HEK293 (cell line): ENCODE data around the gene CLN5.

Experiments used
- CTCF ChIA-PET: fragments of 350-600 bp; formaldehyde crosslinking; extraction: SDS; loops from one replicate; lab custom pipeline; 2021; ENCODE audit warnings: antibody characterized with exemption; lab: Yijun Ruan, JAX
- POLR2A ChIA-PET: fragments of 300-600 bp; formaldehyde crosslinking; extraction: SDS; loops from one replicate; lab custom pipeline; 2020; ENCODE audit warnings: antibody characterized with exemption, inconsistent platforms; lab: Yijun Ruan, JAX
- H3K27ac ChIP-seq: fragments of 200-500 bp; sonication (Bioruptor generic); 2 replicates; pipeline ENCODE4 v1.5.1; 2014; ENCODE audit warnings: low read depth, low read length, control low read depth, inconsistent platforms; ENCODE audit errors: extremely low read depth
- H3K36me3 ChIP-seq, 2 experiments: fragments of 200-500 bp in 1 of 2; sonication (Bioruptor generic) in 1 of 2; 1 replicate in 1 of 2; 2 replicates in 1 of 2; pipeline ENCODE4 v1.5.1; 2014 to 2017; ENCODE audit warnings: inconsistent platforms in 2 of 2, low read length in 2 of 2; ENCODE audit not compliant: control insufficient read depth in 2 of 2, insufficient read depth in 1 of 2
- H3K4me1 ChIP-seq: fragments of 200-500 bp; sonication (Bioruptor generic); 2 replicates; pipeline ENCODE4 v1.5.1; 2014; ENCODE audit warnings: mild to moderate bottlenecking, low read length, inconsistent platforms; ENCODE audit not compliant: control insufficient read depth, insufficient read depth
- H3K4me3 ChIP-seq: 2 replicates; pipeline ENCODE4 v1.5.1; 2011; ENCODE audit warnings: low read depth, mild to moderate bottlenecking, control low read depth, low read length, moderate library complexity
- H3K9me3 ChIP-seq: fragments of 200-500 bp; sonication (Bioruptor generic); 2 replicates; pipeline ENCODE4 v1.5.1; 2014; ENCODE audit warnings: low read depth, low read length, inconsistent platforms; ENCODE audit not compliant: control insufficient read depth, insufficient read depth
- CTCF ChIP-seq: fragments of 450-650 bp; formaldehyde crosslinking; IDR thresholded peaks from 2 replicates; pipeline ENCODE4 v1.5.1; 2016; ENCODE audit warnings: missing biosample characterization, missing genetic modification characterization
- GLIS1 ChIP-seq: fragments of 450-650 bp; formaldehyde crosslinking; IDR thresholded peaks from 2 replicates; pipeline ENCODE4 v1.5.1; 2016; ENCODE audit warnings: missing biosample characterization, missing genetic modification characterization
- HOXD13 ChIP-seq: sonication (generic); formaldehyde crosslinking; IDR thresholded peaks from 2 replicates; pipeline ENCODE4 v1.8.0; 2022; ENCODE audit warnings: missing genetic modification reagents, borderline replicate concordance
- IKZF3 ChIP-seq: fragments of 450-650 bp; IDR thresholded peaks from 2 replicates; pipeline ENCODE4 v1.5.0; 2018; ENCODE audit warnings: missing biosample characterization, mild to moderate bottlenecking, missing genetic modification characterization, moderate library complexity
- KLF10 ChIP-seq: fragments of 450-650 bp; IDR thresholded peaks from 2 replicates; pipeline ENCODE4 v1.5.1; 2018; ENCODE audit warnings: missing biosample characterization, mild to moderate bottlenecking, missing genetic modification characterization
- PBX3 ChIP-seq: sonication (generic); formaldehyde crosslinking; IDR thresholded peaks from 2 replicates; pipeline ENCODE4 v1.8.1; 2022; ENCODE audit warnings: mild to moderate bottlenecking, moderate library complexity, missing genetic modification reagents
- PRDM4 ChIP-seq: fragments of 450-650 bp; formaldehyde crosslinking; IDR thresholded peaks from 2 replicates; pipeline ENCODE4 v1.5.1; 2017; ENCODE audit warnings: missing biosample characterization, missing genetic modification characterization
- ZBTB8A ChIP-seq: fragments of 450-650 bp; formaldehyde crosslinking; IDR thresholded peaks from 2 replicates; pipeline ENCODE4 v1.5.1; 2016; ENCODE audit warnings: missing biosample characterization, missing genetic modification characterization
- ZEB2 ChIP-seq: fragments of 450-650 bp; formaldehyde crosslinking; IDR thresholded peaks from 2 replicates; pipeline ENCODE4 v1.5.1; 2016; ENCODE audit warnings: missing biosample characterization, missing genetic modification characterization
- ZFHX2 ChIP-seq: fragments of 450-650 bp; formaldehyde crosslinking; conservative IDR thresholded peaks from 2 replicates; pipeline ENCODE4 v1.5.1; 2016; ENCODE audit warnings: missing biosample characterization, missing genetic modification characterization
- ZNF214 ChIP-seq: fragments of 450-650 bp; formaldehyde crosslinking; IDR thresholded peaks from 2 replicates; pipeline ENCODE4 v1.5.1; 2017; ENCODE audit warnings: missing biosample characterization, mild to moderate bottlenecking, missing genetic modification characterization, borderline replicate concordance
- ZNF221 ChIP-seq: fragments of 450-650 bp; formaldehyde crosslinking; IDR thresholded peaks from 2 replicates; pipeline ENCODE4 v1.5.1; 2017; ENCODE audit warnings: missing biosample characterization, missing genetic modification characterization, borderline replicate concordance
- ZNF24 ChIP-seq: fragments of 450-650 bp; formaldehyde crosslinking; IDR thresholded peaks from 2 replicates; pipeline ENCODE4 v1.5.1; 2016; ENCODE audit warnings: missing biosample characterization, missing genetic modification characterization
- ZNF292 ChIP-seq: fragments of 450-650 bp; formaldehyde crosslinking; IDR thresholded peaks from 2 replicates; pipeline ENCODE4 v1.5.1; 2016; ENCODE audit warnings: low read depth, missing biosample characterization, missing genetic modification characterization, borderline replicate concordance
- ZNF623 ChIP-seq: fragments of 450-650 bp; formaldehyde crosslinking; IDR thresholded peaks from 2 replicates; pipeline ENCODE4 v1.5.1; 2016; ENCODE audit warnings: missing biosample characterization, missing genetic modification characterization
- ZNF626 ChIP-seq: fragments of 450-650 bp; sonication (Bioruptor Pico); formaldehyde crosslinking; IDR thresholded peaks from 2 replicates; pipeline ENCODE4 v1.5.1; 2018; ENCODE audit warnings: missing biosample characterization, missing genetic modification characterization, inconsistent platforms
- ZNF664 ChIP-seq: fragments of 450-650 bp; formaldehyde crosslinking; IDR thresholded peaks from 2 replicates; pipeline ENCODE4 v1.5.1; 2016; ENCODE audit warnings: missing biosample characterization, missing genetic modification characterization
- ZSCAN23 ChIP-seq: fragments of 450-650 bp; formaldehyde crosslinking; IDR thresholded peaks from 2 replicates; pipeline ENCODE4 v1.5.1; 2016; ENCODE audit warnings: missing biosample characterization, missing genetic modification characterization
- TF ChIP-seq, protein P1 (sequence below): fragments of 450-650 bp; formaldehyde crosslinking; IDR thresholded peaks from 2 replicates; pipeline ENCODE4 v1.5.1; 2016; ENCODE audit warnings: missing biosample characterization, missing genetic modification characterization

The CLN5 gene

GRCh38 chr13:76969488-76970365 is 22.2 kb upstream of the CLN5 start:
- Histone ChIP-seq H3K9me3 (no peaks in the 10 kb centered on the region), H3K4me3 (no peak overlapping the region), H3K36me3 (no peaks in the 10 kb centered on the region), H3K4me1 (no peaks in the 10 kb centered on the region), H3K27ac (no peak overlapping the region)
- ChIA-PET CTCF (interaction anchor here (1.7 to 2.2 kb wide), 2 partner anchors 10 kb away, joined by 11 read pairs; no protein-coding TSS in a partner anchor), POLR2A (no interaction called here)
- TF ChIP-seq PRDM4 (tag by site-specific recombination) (no peak), GLIS1 (tag by site-specific recombination) (peak; percentile 21; the same call in 1 of the 2 replicates)

- H3K36me3 ChIP-seq, result no peaks in the 10 kb centered on the region
- H3K4me1 ChIP-seq, result no peaks in the 10 kb centered on the region
- H3K9me3 ChIP-seq, result no peaks in the 10 kb centered on the region
- no peak overlapping the region for H3K27ac ChIP-seq
- no peak overlapping the region for H3K4me3 ChIP-seq
- ChIA-PET CTCF (interaction anchor here (0.7 to 2.2 kb wide), 3 partner anchors 9 to 43 kb away, joined by 3 to 11 read pairs (median 3); no protein-coding TSS in a partner anchor), POLR2A (no interaction called here)
- no peak for TF ChIP-seq ZNF664 (tag by site-specific recombination)
- TF ChIP-seq ZNF623, result no peak
- TF ChIP-seq ZNF24 (tag by site-specific recombination), result no peak
- TF ChIP-seq ZSCAN23 (tag by site-specific recombination), result no peak
- TF ChIP-seq ZFHX2 (tag by site-specific recombination), result no peak
- no peak for TF ChIP-seq ZNF292 (tag by site-specific recombination)
- no peak for TF ChIP-seq KLF10 (tag by site-specific recombination)
These were observed 20.7 kb upstream of the CLN5 start for GRCh38 chr13:76971215-76971614.

DNA sequence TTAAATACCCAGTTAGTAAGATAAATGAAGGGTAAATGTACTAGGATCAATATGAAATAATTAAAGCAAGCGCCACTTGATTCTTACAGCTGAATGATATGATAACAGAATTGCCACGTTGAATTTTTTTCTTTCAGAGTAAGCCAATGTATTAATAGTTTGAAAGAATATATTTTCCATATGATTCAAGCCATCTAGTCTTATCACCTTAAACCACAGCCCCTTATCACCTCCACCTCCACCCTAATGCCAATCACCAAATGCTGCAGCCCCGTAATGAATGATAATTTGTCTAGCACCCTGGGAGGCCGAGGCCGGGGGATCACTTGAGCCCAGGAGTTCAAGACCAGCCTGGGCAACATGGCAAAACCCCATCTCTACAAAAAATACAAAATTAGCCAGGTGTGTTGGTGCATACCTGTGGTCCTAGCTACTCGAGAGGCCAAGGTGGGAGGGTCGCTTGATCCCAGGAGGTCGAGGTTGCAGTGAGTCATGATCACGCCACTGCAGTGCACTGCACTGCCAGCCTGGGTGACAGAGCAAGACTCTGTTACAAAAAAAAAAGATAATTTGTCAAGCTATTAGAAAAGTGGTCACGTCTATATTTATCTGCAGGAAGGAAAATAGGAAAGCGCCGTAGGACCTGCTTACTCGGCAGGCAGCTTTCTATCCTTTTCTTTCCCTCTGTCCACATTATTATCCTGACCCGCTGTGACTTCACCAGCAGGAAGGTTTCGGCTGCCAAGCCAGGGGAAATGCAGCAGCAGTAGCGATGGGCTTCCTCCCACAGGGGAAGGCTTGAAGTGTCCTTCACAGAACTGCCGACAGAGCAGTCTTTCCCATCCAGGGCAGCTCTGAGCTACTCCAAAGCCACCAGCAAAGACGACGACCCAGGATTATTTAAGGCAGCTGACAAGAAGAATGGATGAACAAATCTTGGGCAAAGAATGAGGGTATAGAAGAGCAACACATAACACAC is 19.7 kb upstream of the CLN5 start:
- H3K27ac ChIP-seq, result no peak overlapping the region
- H3K9me3 ChIP-seq, result no peaks in the 10 kb centered on the region
- POLR2A ChIA-PET, result no interaction called here
- CTCF ChIA-PET, result interaction anchor here (2.2 kb wide), 1 partner anchor 8 kb away, joined by 11 read pairs; no protein-coding TSS in a partner anchor
- no peak overlapping the region for H3K4me3 ChIP-seq
- peaks cover 3% of the 10 kb centered on the region; the same call in 1 of the 2 replicates for H3K4me1 ChIP-seq
- no peaks in the 10 kb centered on the region for H3K36me3 ChIP-seq
- no peak for TF ChIP-seq ZBTB8A (tag by site-specific recombination)
- TF ChIP-seq ZEB2 (tag by site-specific recombination), result no peak
- TF ChIP-seq, protein P1, sequence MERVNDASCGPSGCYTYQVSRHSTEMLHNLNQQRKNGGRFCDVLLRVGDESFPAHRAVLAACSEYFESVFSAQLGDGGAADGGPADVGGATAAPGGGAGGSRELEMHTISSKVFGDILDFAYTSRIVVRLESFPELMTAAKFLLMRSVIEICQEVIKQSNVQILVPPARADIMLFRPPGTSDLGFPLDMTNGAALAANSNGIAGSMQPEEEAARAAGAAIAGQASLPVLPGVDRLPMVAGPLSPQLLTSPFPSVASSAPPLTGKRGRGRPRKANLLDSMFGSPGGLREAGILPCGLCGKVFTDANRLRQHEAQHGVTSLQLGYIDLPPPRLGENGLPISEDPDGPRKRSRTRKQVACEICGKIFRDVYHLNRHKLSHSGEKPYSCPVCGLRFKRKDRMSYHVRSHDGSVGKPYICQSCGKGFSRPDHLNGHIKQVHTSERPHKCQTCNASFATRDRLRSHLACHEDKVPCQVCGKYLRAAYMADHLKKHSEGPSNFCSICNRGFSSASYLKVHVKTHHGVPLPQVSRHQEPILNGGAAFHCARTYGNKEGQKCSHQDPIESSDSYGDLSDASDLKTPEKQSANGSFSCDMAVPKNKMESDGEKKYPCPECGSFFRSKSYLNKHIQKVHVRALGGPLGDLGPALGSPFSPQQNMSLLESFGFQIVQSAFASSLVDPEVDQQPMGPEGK (tag by site-specific recombination), result no peak
- no peak for TF ChIP-seq PBX3 (CRISPR knock-in tag)
- no peak for TF ChIP-seq ZNF214 (tag by site-specific recombination)
- TF ChIP-seq CTCF, result no peak
- no peak for TF ChIP-seq IKZF3 (tag by site-specific recombination)
- no peak for TF ChIP-seq ZNF626
- no peak for TF ChIP-seq ZNF221 (tag by site-specific recombination)
- no peak for TF ChIP-seq HOXD13 (CRISPR knock-in tag)
